Effector memory CD4-positive, alpha-beta T cell (primary cell): Measurements from ENCODE around the gene TM9SF3.

Experiments
- DNase-seq, 3 donors: peaks; one replicate each; pipeline ENCODE4 v3.0.0-alpha.2; 2020
- H3K27ac ChIP-seq: 2 replicates; pipeline ENCODE4 v1.7.0; 2013; ENCODE audit warnings: mild to moderate bottlenecking, low read length, moderate library complexity; ENCODE audit not compliant: insufficient read depth, poor library complexity, severe bottlenecking
- H3K27me3 ChIP-seq: replicated peaks from 2 replicates; pipeline ENCODE4 v1.7.0; 2013; ENCODE audit warnings: mild to moderate bottlenecking, low read length; ENCODE audit not compliant: insufficient read depth, control insufficient read depth, poor library complexity, severe bottlenecking
- H3K36me3 ChIP-seq: 2 replicates; pipeline ENCODE4 v1.7.0; 2013; ENCODE audit warnings: mild to moderate bottlenecking, low read length, moderate library complexity; ENCODE audit not compliant: control insufficient read depth, insufficient read depth
- H3K4me1 ChIP-seq: 2 replicates; pipeline ENCODE4 v1.7.0; 2013; ENCODE audit warnings: low read length, mild to moderate bottlenecking; ENCODE audit not compliant: control insufficient read depth, insufficient read depth, poor library complexity, severe bottlenecking
- H3K4me3 ChIP-seq: 2 replicates; pipeline ENCODE4 v1.7.0; 2013; ENCODE audit warnings: low read length, low read depth, mild to moderate bottlenecking; ENCODE audit not compliant: insufficient read depth, poor library complexity, severe bottlenecking
- H3K9me3 ChIP-seq: 2 replicates; pipeline ENCODE4 v1.7.0; 2013; ENCODE audit warnings: mild to moderate bottlenecking, low read length, moderate library complexity; ENCODE audit not compliant: control insufficient read depth

TM9SF3 gene

DNA sequence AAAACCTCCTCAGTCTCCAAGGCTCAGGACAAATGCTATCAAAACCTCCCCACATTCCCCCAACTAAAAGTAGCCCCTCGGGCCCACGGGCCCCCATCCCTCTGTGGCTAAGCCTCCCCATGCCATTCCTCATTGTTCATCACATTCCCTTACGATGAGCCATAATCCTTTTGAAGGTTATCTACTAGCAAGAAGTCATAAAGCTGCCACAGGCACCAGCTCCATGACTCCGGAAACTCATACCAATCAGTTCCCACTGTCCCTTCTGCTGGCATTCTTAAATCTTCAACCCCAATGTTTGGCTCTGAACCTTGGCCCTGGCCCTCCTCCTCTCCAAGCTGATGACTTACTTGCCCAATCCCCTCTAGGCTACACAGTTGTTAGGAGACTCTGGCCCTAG lies 19.4 kb upstream of the TM9SF3 start:
- Histone ChIP-seq H3K27ac (no peak overlapping the region), H3K36me3 (no peaks in the 10 kb centered on the region), H3K9me3 (no peaks in the 10 kb centered on the region), H3K4me1 (no peaks in the 10 kb centered on the region), H3K4me3 (no peak overlapping the region), H3K27me3 (no peaks in the 10 kb centered on the region)
- DNase-seq, result no peak

DNA sequence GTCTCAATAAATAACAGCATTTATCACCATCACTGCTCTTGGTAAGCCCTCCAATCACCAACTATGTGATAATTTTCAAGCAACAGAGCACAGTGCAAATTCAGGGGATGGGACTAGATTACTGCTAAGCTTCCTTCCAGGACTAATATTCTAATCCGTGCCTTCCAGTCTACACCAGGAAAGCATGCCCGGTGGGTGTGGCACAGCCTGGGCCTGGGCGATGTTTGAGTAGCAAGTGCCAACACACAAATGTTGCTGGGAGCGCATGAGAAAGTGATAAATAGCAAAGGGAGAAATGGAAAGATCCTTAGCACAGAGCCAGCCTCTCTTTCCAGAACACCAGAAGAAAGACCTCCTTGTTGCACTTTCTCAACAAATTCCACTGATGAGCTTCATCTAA lies 13.5 kb upstream of the TM9SF3 start:
- no peak overlapping the region for H3K4me3 ChIP-seq
- H3K27ac ChIP-seq, result no peak overlapping the region
- H3K9me3 ChIP-seq, result no peaks in the 10 kb centered on the region
- no peaks in the 10 kb centered on the region for H3K36me3 ChIP-seq
- no peaks in the 10 kb centered on the region for H3K27me3 ChIP-seq
- no peak for DNase-seq
- no peaks in the 10 kb centered on the region for H3K4me1 ChIP-seq

GRCh38 chr10:96598846-96599245 lies 12.0 kb upstream of the TM9SF3 start:
- Histone ChIP-seq H3K27ac (no peak overlapping the region), H3K9me3 (no peaks in the 10 kb centered on the region), H3K27me3 (no peaks in the 10 kb centered on the region), H3K4me1 (no peaks in the 10 kb centered on the region), H3K4me3 (no peak overlapping the region), H3K36me3 (no peaks in the 10 kb centered on the region)
- DNase-seq, result no peak

DNA sequence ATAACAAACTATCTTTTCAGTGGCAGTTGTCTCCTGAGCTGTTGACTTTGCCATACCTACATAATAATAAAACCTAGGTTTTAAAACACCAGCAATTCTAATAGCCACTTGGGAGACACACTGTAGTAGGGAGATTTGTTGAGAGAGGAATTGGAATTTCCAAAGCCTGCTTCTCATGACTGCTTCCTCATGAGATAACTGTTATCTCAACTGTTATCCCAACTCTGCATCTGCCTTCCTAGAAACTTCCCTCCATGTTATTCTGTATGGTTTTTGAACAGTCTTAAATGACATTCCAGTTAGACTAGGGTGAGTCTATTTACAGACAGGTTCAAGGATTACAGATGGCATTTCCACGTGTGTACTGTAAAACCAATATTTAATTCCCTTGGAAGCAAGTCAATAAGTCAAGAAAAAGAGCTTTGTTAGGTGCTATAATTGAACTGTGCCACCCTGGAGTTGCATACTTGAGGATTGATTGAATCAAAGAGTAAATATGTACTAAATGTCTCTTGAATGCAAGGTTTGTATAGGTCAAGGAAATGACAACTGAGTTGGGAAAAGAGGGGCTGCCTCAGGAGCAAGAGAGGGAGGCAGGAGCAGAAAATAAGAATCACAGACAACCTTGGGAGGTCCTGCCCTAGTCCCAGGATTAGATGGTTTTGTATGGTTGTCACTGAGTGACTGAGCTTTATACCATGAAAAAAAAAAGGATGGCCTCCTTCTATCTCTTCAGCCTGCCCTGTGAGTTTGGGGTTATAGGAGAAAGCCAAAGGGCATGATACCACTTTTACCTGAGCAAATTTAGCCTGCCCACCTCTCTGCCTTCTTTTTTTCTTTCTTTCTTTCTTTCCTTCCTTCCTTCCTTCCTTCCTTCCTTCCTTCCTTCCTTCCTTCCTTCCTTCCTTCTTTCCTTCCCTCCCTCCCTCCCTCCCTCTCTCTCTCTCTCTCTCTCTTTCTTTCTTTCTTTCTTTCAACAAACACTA lies 9.9 kb upstream of the TM9SF3 start:
- no peak overlapping the region for H3K4me3 ChIP-seq
- DNase-seq, result no peak
- no peaks in the 10 kb centered on the region for H3K4me1 ChIP-seq
- no peaks in the 10 kb centered on the region for H3K9me3 ChIP-seq
- H3K27me3 ChIP-seq, result no peaks in the 10 kb centered on the region
- no peaks in the 10 kb centered on the region for H3K36me3 ChIP-seq
- H3K27ac ChIP-seq, result no peak overlapping the region

- H3K27me3 ChIP-seq, result no peaks in the 10 kb centered on the region
- no peaks in the 10 kb centered on the region for H3K9me3 ChIP-seq
- no peaks in the 10 kb centered on the region for H3K36me3 ChIP-seq
- no peaks in the 10 kb centered on the region for H3K4me1 ChIP-seq
- no peak overlapping the region for H3K27ac ChIP-seq
- no peak overlapping the region for H3K4me3 ChIP-seq
- no peak for DNase-seq
These were observed 8.9 kb upstream of the TM9SF3 start for GRCh38 chr10:96595741-96596140.

GRCh38 chr10:96591946-96592345 lies 5.1 kb upstream of the TM9SF3 start:
- Histone ChIP-seq H3K36me3 (no peaks in the 10 kb centered on the region), H3K9me3 (no peaks in the 10 kb centered on the region), H3K27ac (no peak overlapping the region), H3K4me1 (peaks cover 17% of the 10 kb centered on the region), H3K27me3 (no peaks in the 10 kb centered on the region), H3K4me3 (no peak overlapping the region)
- no peak for DNase-seq

GRCh38 chr10:96588616-96589419 lies 2.0 kb upstream of the TM9SF3 start:
- H3K36me3 ChIP-seq, result no peaks in the 10 kb centered on the region

DNA sequence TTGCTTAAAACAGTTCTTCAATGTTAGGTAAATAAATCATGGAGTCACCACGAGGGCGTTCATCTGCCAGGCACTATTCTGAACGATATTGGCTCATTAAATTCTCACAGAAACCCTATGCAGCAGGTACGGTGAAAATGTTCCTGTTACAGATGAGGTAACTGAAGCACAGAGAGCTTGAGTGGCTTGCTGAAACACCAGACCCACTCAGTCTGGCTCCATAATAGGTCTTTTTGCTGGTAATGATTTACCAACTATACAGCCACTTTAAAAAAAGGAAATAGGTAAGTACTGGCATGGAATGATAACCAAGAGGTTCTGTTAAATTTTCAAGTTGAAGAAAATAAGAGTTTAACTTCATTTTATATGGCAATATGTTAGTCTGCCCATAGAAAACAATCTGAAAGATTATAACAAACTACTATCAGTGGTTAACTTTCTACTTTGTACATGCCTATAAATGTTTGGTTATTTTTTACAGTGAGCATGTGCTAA lies 1.3 kb upstream of the TM9SF3 start:
- Histone ChIP-seq H3K9me3 (no peaks in the 10 kb centered on the region), H3K4me3 (peak overlapping the region; percentile 61), H3K27ac (peak overlapping the region; percentile 98), H3K4me1 (peaks cover 26% of the 10 kb centered on the region), H3K36me3 (no peaks in the 10 kb centered on the region), H3K27me3 (no peaks in the 10 kb centered on the region)
- no peak for DNase-seq

More at GRCh38 chr10:96588616-96589419, 2.0 kb upstream of the TM9SF3 start:
- H3K4me3 ChIP-seq, result no peak overlapping the region
- no peak for DNase-seq
- H3K9me3 ChIP-seq, result no peaks in the 10 kb centered on the region
- H3K4me1 ChIP-seq, result peaks cover 26% of the 10 kb centered on the region
- H3K27ac ChIP-seq, result no peak overlapping the region
- no peaks in the 10 kb centered on the region for H3K27me3 ChIP-seq

- H3K4me1 ChIP-seq, result peaks cover 26% of the 10 kb centered on the region
- H3K27me3 ChIP-seq, result no peaks in the 10 kb centered on the region
- H3K4me3 ChIP-seq, result peak overlapping the region; percentile 61
- peak in 2 of 3 donors; percentile 54 for DNase-seq
- no peaks in the 10 kb centered on the region for H3K9me3 ChIP-seq
- H3K27ac ChIP-seq, result peak overlapping the region; percentile 98
- H3K36me3 ChIP-seq, result no peaks in the 10 kb centered on the region
These were observed 650 bp upstream of the TM9SF3 start for GRCh38 chr10:96587264-96588059.
